WTC11 (cell line): ENCODE results near the gene MGMT. TPM values are rescaled to one million over a fixed set of nuclear protein-coding genes. Genes with fewer than 3 reads are reported as not detected.

Source experiments
- ATAC-seq: fragments of 200-7000 bp; cut with Tn5 transposase; 2 replicates; pipeline ENCODE4 v1.10.0; 2021; ENCODE audit warnings: mild to moderate bottlenecking, moderate library complexity
- CTCF ChIA-PET: fragments of 300-600 bp; sonication (Branson Sonifier 250); formaldehyde crosslinking; loops from one replicate; lab custom pipeline; 2021; ENCODE audit warnings: antibody characterized with exemption; lab: Charles Lee
- POLR2A ChIA-PET: fragments of 350-600 bp; sonication (Branson Sonifier 250); formaldehyde crosslinking; loops from one replicate; lab custom pipeline; 2021; ENCODE audit warnings: antibody characterized with exemption; lab: Charles Lee
- DNase-seq: peaks from one replicate; pipeline ENCODE4 v3.0.0; 2021; ENCODE audit warnings: low spot score
- H3K27ac Mint-ChIP-seq: 2 replicates; pipeline ENCODE4 v1.8.0; 2021; ENCODE audit warnings: mixed read lengths
- H3K27me3 Mint-ChIP-seq: 2 replicates; pipeline ENCODE4 v1.8.0; 2021; ENCODE audit warnings: low read depth, mild to moderate bottlenecking, moderate library complexity, mixed read lengths
- H3K36me3 Mint-ChIP-seq: 2 replicates; pipeline ENCODE4 v1.8.0; 2021; ENCODE audit warnings: mixed read lengths
- H3K4me1 Mint-ChIP-seq: 2 replicates; pipeline ENCODE4 v1.8.0; 2022; ENCODE audit warnings: mixed read lengths
- H3K4me3 Mint-ChIP-seq: 2 replicates; pipeline ENCODE4 v1.8.0; 2021; ENCODE audit warnings: mild to moderate bottlenecking, moderate library complexity, mixed read lengths
- H3K9me3 Mint-ChIP-seq: 2 replicates; pipeline ENCODE4 v1.8.0; 2021; ENCODE audit warnings: mixed read lengths
- ATF2 ChIP-seq: sonication (generic); formaldehyde crosslinking; IDR thresholded peaks from 2 replicates; pipeline ENCODE4 v1.8.1; 2022; ENCODE audit warnings: low read depth, missing genetic modification reagents, borderline replicate concordance
- CREM ChIP-seq: sonication (generic); formaldehyde crosslinking; IDR thresholded peaks from 2 replicates; pipeline ENCODE4 v1.8.1; 2022; ENCODE audit warnings: mild to moderate bottlenecking, missing genetic modification reagents, moderate library complexity
- FOXJ3 ChIP-seq: sonication (generic); formaldehyde crosslinking; IDR thresholded peaks from 2 replicates; pipeline ENCODE4 v1.9.0; 2021; ENCODE audit warnings: missing genetic modification reagents, mild to moderate bottlenecking, borderline replicate concordance
- FOXK1 ChIP-seq: sonication (generic); formaldehyde crosslinking; IDR thresholded peaks from 2 replicates; pipeline ENCODE4 v1.8.0; 2022; ENCODE audit warnings: mild to moderate bottlenecking, moderate library complexity, missing genetic modification reagents
- FOXP1 ChIP-seq: sonication (generic); formaldehyde crosslinking; IDR thresholded peaks from 2 replicates; pipeline ENCODE4 v1.8.0; 2022; ENCODE audit warnings: missing genetic modification reagents, mild to moderate bottlenecking, moderate library complexity, borderline replicate concordance
- GABPB1 ChIP-seq: sonication (generic); formaldehyde crosslinking; IDR thresholded peaks from 2 replicates; pipeline ENCODE4 v1.8.1; 2023; ENCODE audit warnings: mild to moderate bottlenecking, missing genetic modification reagents
- HMGA2 ChIP-seq: fragments of 250-450 bp; sonication (Bioruptor Pico); IDR thresholded peaks from 2 replicates; pipeline ENCODE4 v1.4.0; 2021; ENCODE audit warnings: mild to moderate bottlenecking, moderate library complexity
- IRF1 ChIP-seq: sonication (generic); formaldehyde crosslinking; IDR thresholded peaks from 2 replicates; pipeline ENCODE4 v1.8.0; 2023; ENCODE audit warnings: missing genetic modification reagents
- NFATC4 ChIP-seq: fragments of 250-450 bp; sonication (Bioruptor Pico); IDR thresholded peaks from 2 replicates; pipeline ENCODE4 v1.9.0; 2021; ENCODE audit warnings: mild to moderate bottlenecking
- PRRX2 ChIP-seq: fragments of 250-450 bp; sonication (Bioruptor Pico); IDR thresholded peaks from 2 replicates; pipeline ENCODE4 v1.8.0; 2021; ENCODE audit warnings: mild to moderate bottlenecking
- SMAD3 ChIP-seq: sonication (generic); formaldehyde crosslinking; IDR thresholded peaks from 2 replicates; pipeline ENCODE4 v1.8.0; 2022; ENCODE audit warnings: missing genetic modification reagents, mild to moderate bottlenecking, borderline replicate concordance
- ZNF232 ChIP-seq: sonication (generic); formaldehyde crosslinking; IDR thresholded peaks from 2 replicates; pipeline ENCODE4 v1.8.0; 2022; ENCODE audit warnings: mild to moderate bottlenecking, missing genetic modification reagents
- ZNF396 ChIP-seq: fragments of 250-450 bp; sonication (Bioruptor Pico); IDR thresholded peaks from 2 replicates; pipeline ENCODE4 v1.8.0; 2021; ENCODE audit warnings: mild to moderate bottlenecking, moderate library complexity, borderline replicate concordance
- ZNF416 ChIP-seq: fragments of 250-450 bp; sonication (Bioruptor Pico); IDR thresholded peaks from 2 replicates; pipeline ENCODE4 v1.9.0; 2021; ENCODE audit warnings: mild to moderate bottlenecking, inconsistent platforms
- total RNA-seq: library from RNA; stranded (reverse); gene quantifications from 3 replicates; pipeline ENCODE4 v1.2.3, GENCODE V29; 2021
- TF ChIP-seq, protein P1 (sequence below): sonication (generic); formaldehyde crosslinking; IDR thresholded peaks from 2 replicates; pipeline ENCODE4 v1.8.1; 2023; ENCODE audit warnings: mild to moderate bottlenecking, missing genetic modification reagents, moderate library complexity
- TF ChIP-seq, protein P2 (sequence below): sonication (generic); formaldehyde crosslinking; conservative IDR thresholded peaks from 2 replicates; pipeline ENCODE4 v1.8.1; 2022; ENCODE audit warnings: mild to moderate bottlenecking, missing genetic modification reagents
- TF ChIP-seq, protein P3 (sequence below): sonication (generic); formaldehyde crosslinking; IDR thresholded peaks from 2 replicates; pipeline ENCODE4 v1.8.0; 2022; ENCODE audit warnings: missing genetic modification reagents

The MGMT gene
- total RNA-seq, 1 experiment from 2014 or later: 11.8 TPM

DNA sequence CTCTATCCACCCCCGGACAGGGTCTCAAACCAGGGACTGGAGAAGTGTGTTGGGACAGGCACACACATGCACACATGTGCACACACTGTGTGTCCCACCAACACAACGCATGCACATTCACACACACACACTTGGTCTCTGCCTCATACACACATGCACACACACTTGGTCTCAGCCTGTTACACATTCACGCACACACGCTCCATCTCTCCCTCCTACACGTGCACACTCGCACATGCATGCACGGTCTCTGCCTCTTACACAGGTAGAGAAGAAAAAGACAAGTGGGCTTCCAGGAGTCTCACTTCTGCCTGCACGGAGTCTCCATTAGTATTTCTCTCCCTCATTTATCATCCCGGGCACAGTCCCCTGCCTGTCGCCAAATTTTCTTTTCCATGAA, 325.8 kb downstream of the MGMT start (continued):
- TF ChIP-seq ATF2 (CRISPR knock-in tag) (no peak), PRRX2 (no peak), IRF1 (no peak), ZNF396 (CRISPR knock-in tag) (no peak), ZNF232 (CRISPR knock-in tag) (no peak)

- no peak for DNase-seq
- CTCF ChIA-PET: interaction anchor here (1.7 kb wide), 1 partner anchor 25 kb away, joined by 5 read pairs; no protein-coding TSS in a partner anchor
- H3K4me1 Mint-ChIP-seq: no peaks in the 10 kb centered on the region
- no peaks in the 10 kb centered on the region for H3K36me3 Mint-ChIP-seq
- H3K4me3 Mint-ChIP-seq: no peak overlapping the region
- H3K9me3 Mint-ChIP-seq: peaks cover 9% of the 10 kb centered on the region
- TF ChIP-seq, protein P1, sequence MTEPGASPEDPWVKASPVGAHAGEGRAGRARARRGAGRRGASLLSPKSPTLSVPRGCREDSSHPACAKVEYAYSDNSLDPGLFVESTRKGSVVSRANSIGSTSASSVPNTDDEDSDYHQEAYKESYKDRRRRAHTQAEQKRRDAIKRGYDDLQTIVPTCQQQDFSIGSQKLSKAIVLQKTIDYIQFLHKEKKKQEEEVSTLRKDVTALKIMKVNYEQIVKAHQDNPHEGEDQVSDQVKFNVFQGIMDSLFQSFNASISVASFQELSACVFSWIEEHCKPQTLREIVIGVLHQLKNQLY (CRISPR knock-in tag): no peak
- 0 out of 2 replicates have a peak, but pooled peaks have one; percentile 25 for TF ChIP-seq GABPB1
- TF ChIP-seq, all 79 proteins: peak for 1
- no peaks in the 10 kb centered on the region for H3K27me3 Mint-ChIP-seq
- no peak overlapping the region for H3K27ac Mint-ChIP-seq
- ATAC-seq: no peak
- POLR2A ChIA-PET: no interaction called here
Observed at GRCh38 chr10:129793479-129793878, 326.4 kb downstream of the MGMT start.

DNA sequence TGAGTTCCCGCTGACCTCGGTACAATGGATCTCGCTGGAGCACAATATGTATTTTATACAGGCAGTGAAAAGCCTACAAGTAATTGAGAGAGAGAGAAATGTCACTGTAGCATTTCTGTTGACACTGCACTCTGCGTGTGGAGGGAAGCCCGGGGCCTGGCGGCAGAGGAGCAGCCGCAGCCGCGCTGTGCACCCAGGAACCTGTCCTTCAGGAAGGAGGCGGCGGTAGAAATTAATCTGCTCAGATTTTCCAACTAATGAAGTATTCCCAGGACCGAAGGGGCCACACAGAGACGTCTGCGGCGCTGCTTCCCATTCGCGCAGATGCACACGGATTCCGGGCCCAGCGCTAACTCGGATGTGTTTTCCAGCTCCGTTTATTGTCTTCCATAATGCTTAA, 327.0 kb downstream of the MGMT start:
- CTCF ChIA-PET: interaction anchor here (1.7 kb wide), 1 partner anchor 26 kb away, joined by 5 read pairs; no protein-coding TSS in a partner anchor
- no peaks in the 10 kb centered on the region for H3K27me3 Mint-ChIP-seq
- H3K36me3 Mint-ChIP-seq: no peaks in the 10 kb centered on the region
- DNase-seq: no peak
- TF ChIP-seq, protein P2, sequence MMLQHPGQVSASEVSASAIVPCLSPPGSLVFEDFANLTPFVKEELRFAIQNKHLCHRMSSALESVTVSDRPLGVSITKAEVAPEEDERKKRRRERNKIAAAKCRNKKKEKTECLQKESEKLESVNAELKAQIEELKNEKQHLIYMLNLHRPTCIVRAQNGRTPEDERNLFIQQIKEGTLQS (CRISPR knock-in tag): no peak
- TF ChIP-seq CREM (CRISPR knock-in tag) (no peak), NFATC4 (CRISPR knock-in tag) (no peak), HMGA2 (CRISPR knock-in tag) (no peak), FOXK1 (CRISPR knock-in tag) (no peak)
- TF ChIP-seq, all 79 proteins: peak for 0
- POLR2A ChIA-PET: no interaction called here
- ATAC-seq: no peak
- H3K4me3 Mint-ChIP-seq: no peak overlapping the region
- peaks cover 9% of the 10 kb centered on the region for H3K9me3 Mint-ChIP-seq
- H3K27ac Mint-ChIP-seq: no peak overlapping the region
- peaks cover 3% of the 10 kb centered on the region; the same call in 1 of the 2 replicates for H3K4me1 Mint-ChIP-seq

DNA sequence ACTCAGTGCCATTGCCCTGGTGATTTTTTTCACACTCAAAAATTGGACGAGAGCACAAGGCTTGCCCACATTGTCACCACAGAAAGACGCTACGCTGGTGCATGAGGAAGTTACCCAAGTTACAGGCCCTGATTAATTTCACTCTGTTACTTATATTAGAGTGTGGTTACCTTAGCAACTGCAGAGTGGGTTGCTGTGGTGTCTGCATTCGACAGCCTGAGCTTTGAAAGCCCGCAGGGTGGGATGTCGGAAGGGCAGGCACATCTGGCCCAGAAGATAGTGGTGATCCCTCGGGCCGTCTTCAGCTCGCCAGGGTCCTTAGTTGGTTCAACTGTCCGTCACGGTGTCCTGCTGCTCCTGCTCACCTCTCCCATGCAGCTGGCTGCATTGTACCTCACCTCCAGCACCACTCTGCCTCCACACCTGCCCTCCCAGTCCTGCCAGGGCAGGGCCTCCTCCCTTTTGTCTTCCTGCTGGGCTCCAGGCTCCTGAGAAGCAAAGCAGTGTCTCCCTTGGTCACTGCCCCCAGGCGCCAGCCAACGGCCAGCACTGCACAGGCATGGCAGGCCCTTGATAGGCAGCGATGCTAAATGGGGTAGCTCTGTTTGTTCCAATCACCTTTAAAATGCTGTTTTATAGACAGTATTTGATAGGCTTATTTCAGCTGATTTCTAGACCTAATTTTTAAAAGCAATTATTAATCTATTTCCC, 329.8 kb downstream of the MGMT start:
- POLR2A ChIA-PET: no interaction called here
- Mint-ChIP-seq H3K4me3 (no peak overlapping the region), H3K27ac (no peak overlapping the region), H3K9me3 (no peaks in the 10 kb centered on the region), H3K36me3 (no peaks in the 10 kb centered on the region), H3K4me1 (peaks cover 12% of the 10 kb centered on the region), H3K27me3 (no peaks in the 10 kb centered on the region)
- ATAC-seq (no peak), DNase-seq (no peak)
- CTCF ChIA-PET: interaction anchor here (0.9 kb wide), 1 partner anchor 92 kb away, joined by 3 read pairs; no protein-coding TSS in a partner anchor
- TF ChIP-seq FOXP1 (no peak), SMAD3 (CRISPR knock-in tag) (no peak)

DNA sequence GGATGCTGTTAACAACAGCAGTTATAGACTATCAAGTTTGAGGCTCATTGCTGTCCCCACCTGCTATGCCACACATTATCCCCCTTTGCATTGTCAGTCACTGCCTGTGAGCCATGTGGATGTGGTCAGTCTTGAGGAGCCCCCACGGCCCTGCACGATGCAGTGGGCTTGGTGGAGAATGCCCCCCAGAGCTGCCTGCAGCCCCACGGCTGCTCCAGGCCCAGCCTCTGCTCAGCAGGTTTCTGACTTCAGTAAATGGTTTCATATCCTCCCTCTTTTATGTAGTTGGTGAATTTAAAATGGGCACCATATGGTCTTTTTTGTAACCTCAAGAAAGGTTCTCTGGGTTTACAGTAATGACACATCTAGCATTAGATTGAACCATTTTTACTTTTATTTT, 332.9 kb downstream of the MGMT start:
- peaks cover 14% of the 10 kb centered on the region for H3K36me3 Mint-ChIP-seq
- no peak overlapping the region for H3K4me3 Mint-ChIP-seq
- H3K27me3 Mint-ChIP-seq: peaks cover 4% of the 10 kb centered on the region
- ChIA-PET CTCF (no interaction called here), POLR2A (no interaction called here)
- no peak overlapping the region for H3K27ac Mint-ChIP-seq
- DNase-seq: no peak
- ATAC-seq: peak; percentile 16; the same call in 1 of the 2 replicates
- H3K4me1 Mint-ChIP-seq: peaks cover 12% of the 10 kb centered on the region
- H3K9me3 Mint-ChIP-seq: peaks cover 27% of the 10 kb centered on the region
- no peak for TF ChIP-seq FOXJ3 (CRISPR knock-in tag)
- TF ChIP-seq, protein P3, sequence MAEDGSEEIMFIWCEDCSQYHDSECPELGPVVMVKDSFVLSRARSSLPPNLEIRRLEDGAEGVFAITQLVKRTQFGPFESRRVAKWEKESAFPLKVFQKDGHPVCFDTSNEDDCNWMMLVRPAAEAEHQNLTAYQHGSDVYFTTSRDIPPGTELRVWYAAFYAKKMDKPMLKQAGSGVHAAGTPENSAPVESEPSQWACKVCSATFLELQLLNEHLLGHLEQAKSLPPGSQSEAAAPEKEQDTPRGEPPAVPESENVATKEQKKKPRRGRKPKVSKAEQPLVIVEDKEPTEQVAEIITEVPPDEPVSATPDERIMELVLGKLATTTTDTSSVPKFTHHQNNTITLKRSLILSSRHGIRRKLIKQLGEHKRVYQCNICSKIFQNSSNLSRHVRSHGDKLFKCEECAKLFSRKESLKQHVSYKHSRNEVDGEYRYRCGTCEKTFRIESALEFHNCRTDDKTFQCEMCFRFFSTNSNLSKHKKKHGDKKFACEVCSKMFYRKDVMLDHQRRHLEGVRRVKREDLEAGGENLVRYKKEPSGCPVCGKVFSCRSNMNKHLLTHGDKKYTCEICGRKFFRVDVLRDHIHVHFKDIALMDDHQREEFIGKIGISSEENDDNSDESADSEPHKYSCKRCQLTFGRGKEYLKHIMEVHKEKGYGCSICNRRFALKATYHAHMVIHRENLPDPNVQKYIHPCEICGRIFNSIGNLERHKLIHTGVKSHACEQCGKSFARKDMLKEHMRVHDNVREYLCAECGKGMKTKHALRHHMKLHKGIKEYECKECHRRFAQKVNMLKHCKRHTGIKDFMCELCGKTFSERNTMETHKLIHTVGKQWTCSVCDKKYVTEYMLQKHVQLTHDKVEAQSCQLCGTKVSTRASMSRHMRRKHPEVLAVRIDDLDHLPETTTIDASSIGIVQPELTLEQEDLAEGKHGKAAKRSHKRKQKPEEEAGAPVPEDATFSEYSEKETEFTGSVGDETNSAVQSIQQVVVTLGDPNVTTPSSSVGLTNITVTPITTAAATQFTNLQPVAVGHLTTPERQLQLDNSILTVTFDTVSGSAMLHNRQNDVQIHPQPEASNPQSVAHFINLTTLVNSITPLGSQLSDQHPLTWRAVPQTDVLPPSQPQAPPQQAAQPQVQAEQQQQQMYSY (CRISPR knock-in tag): no peak
- TF ChIP-seq IRF1: no peak
- no peak for TF ChIP-seq ZNF416 (CRISPR knock-in tag)
- no peak for TF ChIP-seq ZNF232 (CRISPR knock-in tag)
